Transverse colon (tissue), 4 donors: Measurements from ENCODE around the gene TCOF1. TPM values are rescaled to one million over a fixed set of nuclear protein-coding genes. Genes with fewer than 3 reads are reported as not detected.

Source experiments
- DNase-seq: peaks from one replicate; pipeline ENCODE4 v3.0.0-alpha.2; 2019
- H3K27ac ChIP-seq, 4 donors: fragments of 200-600 bp; sonication (generic); 2 replicates each; pipeline ENCODE4 v1.5.1; 2016 to 2018; ENCODE audit warnings: inconsistent platforms in 4 of 4
- H3K27me3 ChIP-seq: fragments of 200-600 bp; sonication (generic); 2 replicates; pipeline ENCODE4 v1.5.1; 2017; ENCODE audit warnings: inconsistent platforms
- H3K36me3 ChIP-seq, 4 donors: fragments of 200-600 bp; sonication (generic); 2 replicates each; pipeline ENCODE4 v1.5.1; 2017 to 2019; ENCODE audit warnings: inconsistent platforms in 4 of 4
- H3K4me1 ChIP-seq, 4 donors: fragments of 200-600 bp; sonication (generic); 2 replicates each; pipeline ENCODE4 v1.5.1; 2017 to 2020; ENCODE audit warnings: inconsistent platforms in 4 of 4
- H3K4me3 ChIP-seq, 4 donors: fragments of 200-600 bp; sonication (generic); 1 replicate in 1 of 4; 2 replicates in 3 of 4; pipeline versions ENCODE4 v1.5.1 to v1.6.1; 2017 to 2019; ENCODE audit warnings: inconsistent platforms in 4 of 4
- H3K9me3 ChIP-seq, 2 donors: fragments of 200-600 bp; sonication (generic); 2 replicates each; pipeline ENCODE4 v1.5.1; 2017 to 2019; ENCODE audit warnings: inconsistent platforms in 2 of 2
- CTCF ChIP-seq, 5 experiments: fragments of 200-600 bp in 3 of 5; fragments of 450-650 bp in 2 of 5; sonication (generic) in 3 of 5; IDR thresholded peaks; 1 replicate in 2 of 5; 2 replicates in 3 of 5; pipeline ENCODE4 v1.5.1; 2016 to 2017; ENCODE audit warnings: antibody characterized with exemption in 5 of 5, inconsistent platforms in 3 of 5, mild to moderate bottlenecking in 2 of 5, moderate library complexity in 1 of 5
- EP300 ChIP-seq: sonication (generic); formaldehyde crosslinking; IDR thresholded peaks from one replicate; pipeline ENCODE4 v1.6.1; 2017; ENCODE audit warnings: antibody characterized with exemption, low read depth
- POLR2A ChIP-seq: fragments of 450-650 bp; IDR thresholded peaks from one replicate; pipeline ENCODE4 v1.6.1; 2016; ENCODE audit warnings: antibody characterized with exemption, mild to moderate bottlenecking, moderate library complexity
- POLR2AphosphoS5 ChIP-seq, 3 donors: sonication (generic); formaldehyde crosslinking; IDR thresholded peaks; one replicate each; pipeline ENCODE4 v1.6.1; 2016; ENCODE audit warnings: antibody characterized with exemption in 3 of 3
- WGBS, 2 donors: methylation state at CpG; one replicate each; pipeline ENCODE4 v1.1.5; 2018; ENCODE audit warnings: low coverage in 1 of 2; 5-methylcytosine and 5-hydroxymethylcytosine counted together
- in situ Hi-C, 4 donors: fragments of 200-750 bp; cut with MboI; loops; one replicate each; pipeline versions ENCODE4 v1.15.0 to v1.15.1; 2017; ENCODE audit warnings: low sequenced_read_pairs in 3 of 4, low pct_ligation_motif_present in 1 of 4, low pct_unique_long_range_greater_than_20kb in 1 of 4
- intact Hi-C: fragments of 100-400 bp; cut with DNase I; formaldehyde crosslinking; loops from one replicate; pipeline ENCODE4 v1.15.1; 2023; ENCODE audit warnings: low total_unique reads
- total RNA-seq, 4 donors: library from RNA; depleted of rRNA; stranded (reverse); fragments of >200 nt; gene quantifications; one replicate each; pipeline ENCODE4 v1.1.0, GENCODE V29; 2016

TCOF1 gene
- total RNA-seq, 4 donors from 2014 or later: 12.0 to 87.2 (median 31.3) TPM

- 74 to 77% methylated on average over 4 to 11 of the region's 11 CpGs for WGBS, 2 donors
- Histone ChIP-seq H3K27ac (no peak overlapping the region), H3K9me3 (no peaks in the 10 kb centered on the region), H3K4me3 (no peak overlapping the region), H3K4me1 (no peaks in the 10 kb centered on the region), H3K36me3 (peaks cover 0 to 7% (median 0%) of the 10 kb centered on the region in 4 donors), H3K27me3 (no peaks in the 10 kb centered on the region)
- TF ChIP-seq POLR2AphosphoS5 (IDR thresholded peaks at IDR 0.05) (no peak), POLR2A (no peak), CTCF (IDR thresholded peaks at IDR 0.05) (no peak), EP300 (no peak)
- in situ Hi-C loops (no loop called here), intact Hi-C loops (no loop called here)
- no peak for DNase-seq
Measured at GRCh38 chr5:150401376-150402228, 44.1 kb downstream of the TCOF1 start.

- in situ Hi-C loops: no loop called here
- Histone ChIP-seq H3K4me3 (no peak overlapping the region), H3K9me3 (no peaks in the 10 kb centered on the region), H3K36me3 (peaks cover 0 to 5% (median 0%) of the 10 kb centered on the region in 4 donors), H3K27me3 (no peaks in the 10 kb centered on the region), H3K4me1 (no peaks in the 10 kb centered on the region), H3K27ac (no peak overlapping the region)
- 81% methylated on average over 4 of the region's 4 CpGs; no CpG with 5 or more reads in 1 of the 2 donors for WGBS, 2 donors
- intact Hi-C loops: no loop called here
- TF ChIP-seq POLR2AphosphoS5 (IDR thresholded peaks at IDR 0.05): no peak
- no peak for TF ChIP-seq CTCF (IDR thresholded peaks at IDR 0.05)
- no peak for TF ChIP-seq POLR2A
- no peak for TF ChIP-seq EP300
- no peak for DNase-seq
Measured at GRCh38 chr5:150402229-150402773, 44.8 kb downstream of the TCOF1 start.

- DNase-seq: no peak
- intact Hi-C loops (no loop called here), in situ Hi-C loops (no loop called here)
- WGBS, 2 donors: 90 to 100% methylated on average over 2 to 12 of the region's 12 CpGs
- no peak for TF ChIP-seq CTCF (IDR thresholded peaks at IDR 0.05)
- no peak for TF ChIP-seq EP300
- no peak for TF ChIP-seq POLR2A
- TF ChIP-seq POLR2AphosphoS5 (IDR thresholded peaks at IDR 0.05): no peak
- no peaks in the 10 kb centered on the region for H3K9me3 ChIP-seq
- no peak overlapping the region for H3K4me3 ChIP-seq
- no peaks in the 10 kb centered on the region for H3K27me3 ChIP-seq
- H3K36me3 ChIP-seq: peaks cover 0 to 5% (median 0%) of the 10 kb centered on the region in 4 donors
- no peaks in the 10 kb centered on the region for H3K4me1 ChIP-seq
- H3K27ac ChIP-seq: no peak overlapping the region
Measured at GRCh38 chr5:150402901-150403342, 45.4 kb downstream of the TCOF1 start.

GRCh38 chr5:150404121-150404520 is 46.6 kb downstream of the TCOF1 start:
- Histone ChIP-seq H3K27ac (no peak overlapping the region), H3K4me3 (no peak overlapping the region), H3K9me3 (no peaks in the 10 kb centered on the region), H3K27me3 (no peaks in the 10 kb centered on the region), H3K4me1 (no peaks in the 10 kb centered on the region), H3K36me3 (peaks cover 0 to 5% (median 0%) of the 10 kb centered on the region in 4 donors)
- no peak for DNase-seq
- in situ Hi-C loops: no loop called here
- WGBS, 2 donors: 86% methylated on average over 4 of the region's 5 CpGs; no CpG with 5 or more reads in 1 of the 2 donors
- TF ChIP-seq EP300: no peak
- no peak for TF ChIP-seq POLR2AphosphoS5 (IDR thresholded peaks at IDR 0.05)
- no peak for TF ChIP-seq POLR2A
- TF ChIP-seq CTCF (IDR thresholded peaks at IDR 0.05): no peak
- intact Hi-C loops: no loop called here
